GM21423 (cell line): Measurements from ENCODE around the gene ZNF33B.
"Not testable (repeated sequence)": the region's sequence is repeated elsewhere in the genome, so short reads cannot be mapped to it uniquely, and the experiment has no call there.

ENCODE experiments used
- ATAC-seq: cut with Tn5 transposase; IDR thresholded peaks from one replicate; pipeline ENCODE4 v1.9.1; 2021; ENCODE audit warnings: mild to moderate bottlenecking, moderate library complexity; ENCODE audit not compliant: unreplicated experiment

The ZNF33B gene

GRCh38 chr10:42618424-42618823 lies 19.9 kb downstream of the ZNF33B start:
- no peak for ATAC-seq

- no peak for ATAC-seq
Observed at GRCh38 chr10:42615419-42615818, 23.0 kb downstream of the ZNF33B start.

- no peak for ATAC-seq
Observed at GRCh38 chr10:42609872-42610271, 28.5 kb downstream of the ZNF33B start.

- ATAC-seq, result no peak
Observed at GRCh38 chr10:42598249-42598873, 40.0 kb downstream of the ZNF33B start.

GRCh38 chr10:42596196-42596595 lies 42.2 kb downstream of the ZNF33B start:
- ATAC-seq, result no peak

GRCh38 chr10:42594246-42594650 lies 44.1 kb downstream of the ZNF33B start:
- ATAC-seq, result no peak

GRCh38 chr10:42593284-42593683 lies 45.1 kb downstream of the ZNF33B start:
- no peak for ATAC-seq

- no peak for ATAC-seq
Observed at GRCh38 chr10:42583828-42584227, 54.5 kb downstream of the ZNF33B start.

GRCh38 chr10:42578019-42578418 lies 60.4 kb downstream of the ZNF33B start:
- ATAC-seq, result no peak

- no peak for ATAC-seq
Observed at GRCh38 chr10:42576338-42576737, 62.0 kb downstream of the ZNF33B start.

GRCh38 chr10:42574336-42574735 lies 64.0 kb downstream of the ZNF33B start:
- no peak for ATAC-seq

GRCh38 chr10:42556931-42557330 lies 81.4 kb downstream of the ZNF33B start:
- no peak for ATAC-seq

- ATAC-seq, result not testable (repeated sequence)
Observed at GRCh38 chr10:42553576-42553975, 84.8 kb downstream of the ZNF33B start.

GRCh38 chr10:42553064-42553407 lies 85.3 kb downstream of the ZNF33B start:
- ATAC-seq, result peak; percentile 19

- peak; percentile 96 for ATAC-seq
Observed at GRCh38 chr10:42552188-42553063, 85.9 kb downstream of the ZNF33B start.

- ATAC-seq, result peak; percentile 0
Observed at GRCh38 chr10:42551582-42552187, 86.7 kb downstream of the ZNF33B start.

- no peak for ATAC-seq
Observed at GRCh38 chr10:42549851-42550250, 88.5 kb downstream of the ZNF33B start.

- ATAC-seq, result no peak
Observed at GRCh38 chr10:42548254-42548653, 90.1 kb downstream of the ZNF33B start.

GRCh38 chr10:42544945-42545344 lies 93.4 kb downstream of the ZNF33B start:
- no peak for ATAC-seq

GRCh38 chr10:42543840-42544372 lies 94.5 kb downstream of the ZNF33B start:
- ATAC-seq, result no peak
